Thyroid gland (tissue), 4 donors: Measurements from ENCODE around the gene HMBS. TPM values are rescaled to one million over a fixed set of nuclear protein-coding genes. Genes with fewer than 3 reads are reported as not detected.
"Not testable (repeated sequence)": the region's sequence is repeated elsewhere in the genome, so short reads cannot be mapped to it uniquely, and the experiment has no call there.

Experiments
- DNase-seq, 2 donors: peaks; one replicate each; pipeline ENCODE4 v3.0.0-alpha.2; 2019
- H3K27ac ChIP-seq, 3 donors: fragments of 200-600 bp; sonication (generic); 1 replicate in 2 of 3; 2 replicates in 1 of 3; pipeline ENCODE4 v1.5.1; 2016 to 2019; ENCODE audit warnings: mild to moderate bottlenecking in 1 of 3, moderate library complexity in 1 of 3
- H3K27me3 ChIP-seq: fragments of 200-600 bp; sonication (generic); one replicate; pipeline ENCODE4 v1.5.1; 2019
- H3K36me3 ChIP-seq, 2 donors: fragments of 200-600 bp; sonication (generic); one replicate each; pipeline ENCODE4 v1.5.1; 2016 to 2019
- H3K4me1 ChIP-seq, 2 donors: fragments of 200-600 bp; sonication (generic); one replicate each; pipeline ENCODE4 v1.5.1; 2017 to 2019
- H3K4me3 ChIP-seq, 3 donors: fragments of 200-600 bp; sonication (generic); replicated peaks in 1 of 3; 1 replicate in 2 of 3; 2 replicates in 1 of 3; pipeline ENCODE4 v1.5.1; 2016; ENCODE audit warnings: mild to moderate bottlenecking in 1 of 3
- H3K9me3 ChIP-seq: fragments of 200-600 bp; sonication (generic); one replicate; pipeline ENCODE4 v1.5.1; 2017
- POLR2A ChIP-seq, 2 donors: fragments of 450-650 bp; IDR thresholded peaks; one replicate each; pipeline ENCODE4 v1.6.1; 2017; ENCODE audit warnings: antibody characterized with exemption in 2 of 2, mild to moderate bottlenecking in 2 of 2, moderate library complexity in 1 of 2
- WGBS, 2 donors: methylation state at CpG; one replicate each; pipeline ENCODE4 v1.1.5; 2017; 5-methylcytosine and 5-hydroxymethylcytosine counted together
- intact Hi-C: fragments of 100-400 bp; cut with DNase I; formaldehyde crosslinking; loops from one replicate; pipeline ENCODE4 v1.15.1; 2023
- total RNA-seq, 4 donors: library from RNA; depleted of rRNA; stranded (reverse); fragments of >200 nt; gene quantifications; one replicate each; pipeline ENCODE4 v1.2.3, GENCODE V29; 2016
- TF ChIP-seq, protein P1 (sequence below), 6 experiments: fragments of 200-600 bp in 3 of 6; fragments of 450-650 bp in 3 of 6; sonication (generic) in 3 of 6; IDR thresholded peaks; one replicate each; pipeline ENCODE4 v1.5.1; 2016 to 2019; ENCODE audit warnings: antibody characterized with exemption in 6 of 6, mild to moderate bottlenecking in 2 of 6, inconsistent platforms in 1 of 6, moderate library complexity in 1 of 6

Gene HMBS
- total RNA-seq, 4 donors from 2014 or later, result 10.7 to 24.3 (median 19.7) TPM

DNA sequence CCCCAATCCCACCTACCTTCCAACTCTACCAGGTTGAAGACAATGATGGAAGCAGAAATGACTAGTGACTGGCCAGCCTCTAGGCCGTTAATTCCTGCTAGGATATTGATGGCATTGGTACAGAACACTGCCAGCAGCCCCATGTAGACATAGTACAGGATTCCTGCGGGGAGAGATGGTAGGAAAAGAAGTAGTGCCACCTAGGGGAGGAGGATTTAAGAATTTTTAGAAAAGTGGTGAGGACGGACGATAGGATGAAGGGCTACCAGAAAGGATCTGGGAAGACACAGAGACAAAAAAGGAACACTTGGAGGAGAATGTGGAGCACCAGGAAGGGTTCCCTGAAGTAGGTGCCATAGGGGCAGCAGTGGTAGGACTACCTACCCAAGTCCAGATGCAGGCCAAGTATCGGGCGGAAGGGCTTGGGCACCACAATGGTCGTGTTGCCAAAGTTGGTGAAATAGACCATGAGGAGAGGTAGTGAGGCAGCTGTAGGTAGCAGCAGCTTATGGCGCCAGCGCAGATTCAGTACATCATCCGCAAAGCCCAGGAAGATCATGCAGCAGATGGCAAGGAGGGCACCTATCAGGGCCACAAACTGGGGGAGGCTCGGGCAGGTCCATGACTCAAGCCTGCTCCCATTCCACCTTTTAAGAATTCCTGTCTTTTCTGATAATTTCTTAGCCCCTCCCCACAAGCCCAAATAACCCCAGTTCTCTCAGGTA is 15.7 kb downstream of the HMBS start:
- no peak for DNase-seq
- intact Hi-C loops, result no loop called here
- Histone ChIP-seq H3K4me3 (peak overlapping the region in 1 of 3 donors; percentile 74), H3K27me3 (no peaks in the 10 kb centered on the region), H3K27ac (no peak overlapping the region), H3K36me3 (peaks cover 9 to 11% of the 10 kb centered on the region in 2 donors), H3K4me1 (peaks cover 12 to 25% of the 10 kb centered on the region in 2 donors), H3K9me3 (no peaks in the 10 kb centered on the region)
- no peak for TF ChIP-seq POLR2A (IDR thresholded peaks at IDR 0.05)
- TF ChIP-seq, protein P1, sequence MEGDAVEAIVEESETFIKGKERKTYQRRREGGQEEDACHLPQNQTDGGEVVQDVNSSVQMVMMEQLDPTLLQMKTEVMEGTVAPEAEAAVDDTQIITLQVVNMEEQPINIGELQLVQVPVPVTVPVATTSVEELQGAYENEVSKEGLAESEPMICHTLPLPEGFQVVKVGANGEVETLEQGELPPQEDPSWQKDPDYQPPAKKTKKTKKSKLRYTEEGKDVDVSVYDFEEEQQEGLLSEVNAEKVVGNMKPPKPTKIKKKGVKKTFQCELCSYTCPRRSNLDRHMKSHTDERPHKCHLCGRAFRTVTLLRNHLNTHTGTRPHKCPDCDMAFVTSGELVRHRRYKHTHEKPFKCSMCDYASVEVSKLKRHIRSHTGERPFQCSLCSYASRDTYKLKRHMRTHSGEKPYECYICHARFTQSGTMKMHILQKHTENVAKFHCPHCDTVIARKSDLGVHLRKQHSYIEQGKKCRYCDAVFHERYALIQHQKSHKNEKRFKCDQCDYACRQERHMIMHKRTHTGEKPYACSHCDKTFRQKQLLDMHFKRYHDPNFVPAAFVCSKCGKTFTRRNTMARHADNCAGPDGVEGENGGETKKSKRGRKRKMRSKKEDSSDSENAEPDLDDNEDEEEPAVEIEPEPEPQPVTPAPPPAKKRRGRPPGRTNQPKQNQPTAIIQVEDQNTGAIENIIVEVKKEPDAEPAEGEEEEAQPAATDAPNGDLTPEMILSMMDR (IDR thresholded peaks at IDR 0.05), result peak in 1 of 6 experiments; percentile 8
- WGBS, 2 donors, result 45 to 48% methylated on average over 11 of the region's 11 CpGs

DNA sequence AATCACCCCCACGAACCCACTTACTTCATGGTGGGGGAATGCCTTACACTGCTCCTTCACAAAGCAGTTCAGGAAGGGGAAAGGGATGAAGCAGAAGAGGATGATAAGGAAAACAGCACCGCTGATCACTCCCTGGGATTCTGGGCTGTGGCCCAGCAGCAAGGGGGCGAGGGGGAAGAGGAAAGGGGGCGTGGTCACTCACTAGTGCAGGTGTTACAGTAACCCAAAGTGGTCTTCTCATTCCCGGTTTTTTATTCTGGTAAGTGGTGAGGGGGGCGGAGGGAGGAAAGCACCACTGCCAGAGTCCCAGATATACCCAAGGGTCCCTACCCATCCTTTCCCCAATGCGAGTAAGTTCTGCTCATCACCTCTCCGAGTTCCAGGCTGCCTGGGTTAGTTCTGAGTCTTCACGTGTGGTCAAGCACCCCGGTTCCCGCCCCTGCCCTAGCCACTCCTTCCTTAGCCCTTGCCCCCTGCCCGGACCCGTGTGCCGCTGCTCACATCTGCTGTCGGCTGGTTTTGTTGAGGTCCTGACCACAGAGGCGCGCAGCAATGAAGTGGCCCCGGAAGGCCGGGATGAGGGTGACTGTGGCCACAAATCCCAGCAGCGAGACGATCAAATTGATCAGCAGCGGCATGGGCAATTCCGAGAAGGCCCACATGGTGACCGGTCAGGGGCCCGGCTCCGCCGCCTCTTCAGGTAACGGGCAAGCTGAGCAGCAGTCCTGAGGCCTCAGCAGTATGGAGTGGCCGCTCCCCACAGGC is 16.5 kb downstream of the HMBS start:
- intact Hi-C loops, result no loop called here
- WGBS, 2 donors, result 3% methylated on average over 19 to 26 of the region's 29 CpGs
- TF ChIP-seq, protein P1 (IDR thresholded peaks at IDR 0.05), result no peak
- TF ChIP-seq POLR2A (IDR thresholded peaks at IDR 0.05), result no peak
- Histone ChIP-seq H3K4me3 (peak overlapping the region; percentile 35 to 74 (median 59)), H3K9me3 (no peaks in the 10 kb centered on the region), H3K4me1 (peaks cover 12 to 23% of the 10 kb centered on the region in 2 donors), H3K27ac (peak overlapping the region; percentile 85 to 91 (median 88)), H3K27me3 (no peaks in the 10 kb centered on the region), H3K36me3 (peaks cover 9 to 11% of the 10 kb centered on the region in 2 donors)
- DNase-seq, result no peak

DNA sequence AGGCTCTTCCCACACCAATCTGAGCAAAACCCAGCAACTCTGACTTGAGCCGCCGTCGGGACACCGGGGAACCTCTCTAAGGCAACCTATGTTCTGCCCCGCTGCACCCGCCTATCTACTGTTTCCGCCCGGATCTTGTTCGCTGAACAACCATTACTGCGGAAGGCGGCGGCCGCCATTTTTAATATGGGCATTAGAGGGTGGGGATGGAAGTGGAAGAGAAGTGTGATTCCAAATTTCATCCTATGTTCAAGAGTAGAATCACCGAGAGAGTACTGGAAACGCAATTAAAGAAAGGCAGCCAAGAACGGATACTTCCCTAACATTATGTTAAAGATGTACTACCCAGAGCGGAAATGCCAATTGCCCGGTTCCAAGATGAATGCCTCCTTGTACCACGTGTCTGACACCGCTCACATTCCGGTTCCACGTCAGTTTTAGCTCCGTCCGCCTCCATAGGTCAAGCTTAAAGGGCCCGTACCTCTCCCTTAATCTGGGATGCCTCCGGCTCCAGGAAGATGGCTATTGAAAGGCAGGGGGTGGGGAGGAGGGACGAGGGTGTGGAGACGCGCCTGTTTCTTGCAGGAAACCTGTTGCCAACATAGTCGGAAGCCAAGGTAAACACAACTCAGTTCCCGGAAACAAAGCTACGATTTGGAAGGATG is 17.2 kb downstream of the HMBS start, which contains the start of gene DPAGT1:
Gene DPAGT1, minus strand, starts transcription at position 95 of the 665 bp plus-strand sequence. CDS start 198 bp downstream, outside the sequence.
- intact Hi-C loops, result no loop called here
- DNase-seq, result peak; percentile 90 to 91
- Histone ChIP-seq H3K27ac (peak within 1 kb of the TSS; percentile 85 to 91 (median 88)), H3K36me3 (peaks cover 9 to 11% of the 10 kb centered on the region in 2 donors), H3K9me3 (no peaks in the 10 kb centered on the region), H3K4me1 (peaks cover 17 to 30% of the 10 kb centered on the region in 2 donors), H3K4me3 (peak within 1 kb of the TSS; percentile 35 to 74 (median 59)), H3K27me3 (no peaks in the 10 kb centered on the region)
- TF ChIP-seq POLR2A (IDR thresholded peaks at IDR 0.05), result peak in 1 of 2 donors; percentile 50
- TF ChIP-seq, protein P1 (IDR thresholded peaks at IDR 0.05), result peak in 1 of 6 experiments; percentile 2
- WGBS, 2 donors, result 1% methylated on average over 24 to 32 of the region's 32 CpGs

DNA sequence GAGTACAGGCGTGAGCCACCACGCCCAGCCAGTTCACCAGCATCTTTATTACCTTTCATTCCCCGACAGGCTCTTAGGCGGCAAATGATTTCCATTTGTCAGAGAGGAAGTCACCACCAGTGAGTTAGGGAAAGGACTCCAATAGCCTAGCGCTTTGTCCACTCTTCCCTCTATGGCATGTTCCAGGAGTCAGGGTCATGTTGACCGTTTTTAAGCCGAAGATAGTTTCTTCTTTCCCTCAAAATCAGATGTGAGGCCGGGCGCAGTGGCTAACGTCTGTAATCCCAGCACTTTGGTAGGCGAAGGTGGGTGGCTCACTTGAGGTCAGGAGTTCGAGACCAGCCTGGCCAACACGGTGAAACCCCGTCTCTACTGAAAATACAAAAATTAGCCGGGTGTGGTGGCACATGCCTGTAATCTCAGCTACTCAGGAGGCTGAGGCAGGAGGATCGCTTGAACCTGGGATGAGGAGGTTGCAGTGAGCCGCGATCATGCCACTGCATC is 18.5 kb downstream of the HMBS start:
- intact Hi-C loops, H3K4me3 ChIP-seq, H3K36me3 ChIP-seq, DNase-seq, H3K9me3 ChIP-seq, H3K27me3 ChIP-seq: not testable (repeated sequence)
- peaks cover 22 to 34% of the 10 kb centered on the region in 2 donors for H3K4me1 ChIP-seq
- WGBS, 2 donors, result 81 to 94% methylated on average over 18 of the region's 18 CpGs
- peak overlapping the region in 2 of 3 donors; percentile 85 to 91 for H3K27ac ChIP-seq

DNA sequence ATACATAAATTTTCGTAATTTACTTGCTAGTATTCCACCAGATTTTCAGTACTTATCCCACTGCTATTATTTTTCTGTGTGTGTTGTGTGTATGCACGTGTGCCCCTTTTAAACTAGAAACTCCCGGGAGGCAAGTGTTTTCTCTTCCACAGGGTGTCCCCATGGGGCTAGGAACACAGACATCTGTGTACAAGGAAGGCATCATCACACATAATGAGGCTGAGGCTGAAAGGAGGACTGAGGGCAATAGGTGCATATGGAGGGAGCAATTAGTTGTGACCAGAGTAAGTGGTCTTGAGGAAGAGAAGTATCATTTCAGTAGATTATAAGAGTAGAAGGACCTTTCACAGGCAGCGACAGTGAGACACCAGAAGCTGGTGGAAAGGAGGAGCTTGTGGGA is 19.1 kb downstream of the HMBS start:
- 61 to 66% methylated on average over 4 of the region's 4 CpGs for WGBS, 2 donors
- H3K4me1 ChIP-seq, result peaks cover 25 to 39% of the 10 kb centered on the region in 2 donors
- H3K4me3 ChIP-seq, result no peak overlapping the region
- no peaks in the 10 kb centered on the region for H3K27me3 ChIP-seq
- DNase-seq, result no peak
- no peaks in the 10 kb centered on the region for H3K9me3 ChIP-seq
- no peak for TF ChIP-seq POLR2A (IDR thresholded peaks at IDR 0.05)
- TF ChIP-seq, protein P1 (IDR thresholded peaks at IDR 0.05), result no peak
- intact Hi-C loops, result no loop called here
- no peak overlapping the region for H3K27ac ChIP-seq
- no peaks in the 10 kb centered on the region for H3K36me3 ChIP-seq
